Measurements from ENCODE around the gene SF3A2.
A peak's percentile ranks its signal among the peaks of the same experiment; 100 is the strongest.
"Not testable (repeated sequence)": the region's sequence is repeated elsewhere in the genome, so short reads cannot be mapped to it uniquely, and the experiment has no call there.

The SF3A2 gene, protein sequence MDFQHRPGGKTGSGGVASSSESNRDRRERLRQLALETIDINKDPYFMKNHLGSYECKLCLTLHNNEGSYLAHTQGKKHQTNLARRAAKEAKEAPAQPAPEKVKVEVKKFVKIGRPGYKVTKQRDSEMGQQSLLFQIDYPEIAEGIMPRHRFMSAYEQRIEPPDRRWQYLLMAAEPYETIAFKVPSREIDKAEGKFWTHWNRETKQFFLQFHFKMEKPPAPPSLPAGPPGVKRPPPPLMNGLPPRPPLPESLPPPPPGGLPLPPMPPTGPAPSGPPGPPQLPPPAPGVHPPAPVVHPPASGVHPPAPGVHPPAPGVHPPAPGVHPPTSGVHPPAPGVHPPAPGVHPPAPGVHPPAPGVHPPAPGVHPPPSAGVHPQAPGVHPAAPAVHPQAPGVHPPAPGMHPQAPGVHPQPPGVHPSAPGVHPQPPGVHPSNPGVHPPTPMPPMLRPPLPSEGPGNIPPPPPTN

GRCh38 chr19:2236314-2237050, at the start of gene SF3A2, which contains the start of gene PLEKHJ1:
SF3A2 (plus strand) TSS chr19:2236824; CDS start chr19:2243419, 6,595 bp downstream.
PLEKHJ1 (minus strand) TSS chr19:2236329; CDS start chr19:2236248, 81 bp downstream.
- peak; percentile 72 for DNase-seq (ENCODE audit: low read depth, low spot score)
- peak within 1 kb of the TSS; percentile 89 for H3K27ac ChIP-seq

DNA sequence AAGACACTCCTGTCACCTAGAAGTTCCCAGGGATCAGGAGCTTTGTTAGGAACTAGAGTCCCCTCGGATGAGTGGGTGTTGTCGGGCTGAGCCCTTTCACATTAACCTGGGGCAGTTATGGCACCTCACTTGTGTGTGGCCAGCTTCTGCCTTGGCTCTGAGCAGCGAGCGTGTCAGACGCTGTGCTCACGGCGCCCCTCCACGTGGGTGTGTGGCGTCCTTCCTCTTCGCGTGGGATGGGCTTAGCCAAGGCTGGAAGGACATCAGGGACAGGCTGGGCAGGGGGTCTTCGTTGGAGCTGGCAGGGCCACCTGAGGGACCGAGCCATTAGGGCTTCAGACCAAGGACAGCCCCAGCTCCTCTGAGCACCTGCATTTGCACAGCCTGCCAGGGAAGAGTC, 49.5 kb upstream of the SF3A2 start:
- DNase-seq (ENCODE audit: low read depth, low spot score), result no peak
- H3K27ac ChIP-seq, result no peak overlapping the region

DNA sequence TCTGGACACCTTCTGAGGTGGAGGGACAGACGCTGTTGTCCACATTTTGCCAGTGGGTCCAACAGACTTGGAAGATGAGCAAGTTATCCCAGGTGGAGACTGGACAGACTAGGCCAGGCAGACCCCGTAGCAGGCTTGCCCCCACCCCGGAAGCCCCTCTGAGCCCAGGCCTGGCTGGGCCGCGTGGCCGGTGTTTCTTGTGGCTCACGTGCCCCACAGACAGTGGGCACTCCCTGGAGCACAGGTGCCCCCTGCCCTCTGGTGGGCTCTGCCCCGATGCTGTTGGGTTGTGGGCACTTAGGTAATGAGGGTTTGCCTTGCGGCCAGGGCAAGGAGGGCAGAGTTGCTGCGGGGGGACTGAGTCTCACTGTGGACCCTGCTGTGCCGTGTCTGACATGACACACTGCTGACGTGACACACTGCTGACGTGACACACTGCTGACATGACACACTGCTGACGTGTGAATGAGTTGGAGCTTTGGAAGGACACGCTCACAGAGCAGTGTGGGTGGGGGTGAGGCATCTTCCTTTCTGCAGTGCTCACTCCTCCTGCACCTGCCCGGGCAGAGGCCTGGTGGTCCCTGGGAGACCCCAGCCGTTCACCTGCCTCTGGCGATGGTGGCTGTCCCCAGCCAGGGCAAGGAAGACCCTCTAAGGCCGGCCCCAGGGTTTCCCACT, 47.8 kb upstream of the SF3A2 start:
- H3K27ac ChIP-seq, result no peak overlapping the region
- no peak for DNase-seq (ENCODE audit: low read depth, low spot score)

GRCh38 chr19:2189880-2190279, 46.7 kb upstream of the SF3A2 start:
- H3K27ac ChIP-seq, result no peak overlapping the region
- no peak for DNase-seq (ENCODE audit: low read depth, low spot score)

DNA sequence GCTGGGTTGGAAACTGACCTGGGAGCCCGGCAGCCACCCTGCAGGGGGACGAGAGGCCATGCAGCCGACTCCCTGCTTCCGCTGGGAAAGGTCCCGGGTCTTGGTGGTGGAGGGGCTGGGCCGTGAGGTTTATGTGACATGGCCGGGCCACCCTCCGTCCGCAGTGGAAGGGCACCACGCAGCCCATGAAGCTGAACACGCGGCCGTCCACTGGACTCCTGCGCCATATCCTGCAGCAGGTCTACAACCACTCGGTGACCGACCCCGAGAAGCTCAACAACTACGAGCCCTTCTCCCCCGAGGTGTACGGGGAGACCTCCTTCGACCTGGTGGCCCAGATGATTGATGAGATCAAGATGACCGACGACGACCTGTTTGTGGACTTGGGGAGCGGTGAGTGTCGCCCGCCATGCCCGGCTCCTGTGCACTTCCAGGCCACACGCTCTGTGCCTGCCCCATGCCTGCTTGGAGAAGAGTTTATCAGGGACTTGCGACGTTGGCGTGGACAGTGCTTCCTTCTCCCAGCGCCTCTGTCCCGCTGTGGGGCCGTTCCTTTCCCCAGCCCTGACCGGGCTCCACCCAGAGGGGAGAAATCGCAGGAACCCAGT, 45.7 kb upstream of the SF3A2 start:
- DNase-seq (ENCODE audit: low read depth, low spot score), result no peak
- no peak overlapping the region for H3K27ac ChIP-seq

GRCh38 chr19:2191456-2192310, 44.9 kb upstream of the SF3A2 start:
- H3K27ac ChIP-seq, result no peak overlapping the region

GRCh38 chr19:2192862-2193261, 43.8 kb upstream of the SF3A2 start:
- DNase-seq (ENCODE audit: low read depth, low spot score), result no peak
- H3K27ac ChIP-seq, result no peak overlapping the region

More at GRCh38 chr19:2191456-2192310, 44.9 kb upstream of the SF3A2 start:
- no peak for DNase-seq (ENCODE audit: low read depth, low spot score)

DNA sequence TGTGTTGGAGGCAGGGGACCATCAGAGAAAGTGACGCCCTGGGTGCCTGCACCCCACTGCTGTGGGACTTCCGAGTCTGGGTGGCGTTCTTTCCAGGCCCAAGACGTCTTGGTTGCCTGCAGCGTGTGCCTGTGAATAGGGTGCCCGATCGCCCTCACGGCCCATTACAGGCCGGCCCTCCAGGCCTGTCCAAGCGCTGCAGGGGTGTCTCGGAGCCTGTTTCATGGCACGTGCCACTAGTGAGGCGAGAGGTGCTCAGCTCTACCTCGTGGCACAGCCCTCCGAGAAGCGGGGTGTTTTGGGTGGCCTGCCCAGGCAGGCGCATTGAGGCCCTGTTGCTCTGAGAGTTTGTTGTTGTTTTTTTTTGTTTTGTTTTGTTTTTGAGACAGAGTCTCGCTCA, 42.8 kb upstream of the SF3A2 start:
- DNase-seq (ENCODE audit: low read depth, low spot score), result no peak
- H3K27ac ChIP-seq, result no peak overlapping the region

DNA sequence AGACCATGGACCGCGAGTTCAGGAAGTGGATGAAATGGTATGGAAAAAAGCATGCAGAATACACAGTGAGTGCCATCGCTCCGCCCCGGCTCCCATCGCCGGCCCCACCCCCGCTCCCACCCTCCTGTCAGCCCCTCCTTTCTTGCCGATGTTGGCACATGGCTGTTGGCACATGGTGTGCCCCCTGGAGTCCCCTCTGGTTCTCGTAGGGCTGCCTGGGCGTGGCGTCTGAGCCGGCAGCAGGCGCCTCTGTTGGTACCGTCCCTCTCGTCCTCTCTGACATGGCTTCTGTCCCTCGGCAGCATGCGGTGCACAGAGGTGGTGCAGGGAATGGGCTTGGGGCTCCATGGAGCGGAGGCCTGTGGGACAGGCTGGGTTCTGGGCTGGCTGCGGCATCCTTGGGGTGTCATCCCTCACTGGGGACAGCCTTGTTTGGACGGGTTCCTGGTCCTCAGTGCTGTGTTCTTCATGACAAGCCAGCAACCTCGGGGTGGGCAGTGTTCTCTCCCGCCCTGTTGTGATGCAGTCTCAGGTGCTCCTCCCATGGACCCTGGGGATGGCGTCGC, 42.0 kb upstream of the SF3A2 start:
- no peak for DNase-seq (ENCODE audit: low read depth, low spot score)
- H3K27ac ChIP-seq, result no peak overlapping the region

DNA sequence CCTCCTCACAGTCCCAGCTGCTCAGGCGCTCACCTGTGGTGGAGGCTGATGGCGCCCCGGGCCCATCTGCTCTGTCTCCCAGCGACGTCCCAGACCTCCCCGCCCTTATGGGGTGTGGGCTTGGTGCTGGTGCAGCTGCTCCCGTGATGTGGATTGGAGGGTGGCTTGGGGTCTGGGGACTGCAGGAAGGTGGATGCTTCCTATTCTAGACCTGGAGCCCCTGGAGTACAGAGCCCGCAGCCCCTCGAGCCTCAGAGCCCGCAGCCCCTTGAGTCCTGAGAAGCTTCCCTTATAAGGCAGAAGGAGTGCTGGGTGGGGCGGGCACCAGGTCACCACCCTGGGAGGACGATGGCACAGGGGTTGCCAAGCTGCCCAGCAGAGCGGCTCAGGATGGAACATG, 41.3 kb upstream of the SF3A2 start:
- DNase-seq (ENCODE audit: low read depth, low spot score), result no peak

DNA sequence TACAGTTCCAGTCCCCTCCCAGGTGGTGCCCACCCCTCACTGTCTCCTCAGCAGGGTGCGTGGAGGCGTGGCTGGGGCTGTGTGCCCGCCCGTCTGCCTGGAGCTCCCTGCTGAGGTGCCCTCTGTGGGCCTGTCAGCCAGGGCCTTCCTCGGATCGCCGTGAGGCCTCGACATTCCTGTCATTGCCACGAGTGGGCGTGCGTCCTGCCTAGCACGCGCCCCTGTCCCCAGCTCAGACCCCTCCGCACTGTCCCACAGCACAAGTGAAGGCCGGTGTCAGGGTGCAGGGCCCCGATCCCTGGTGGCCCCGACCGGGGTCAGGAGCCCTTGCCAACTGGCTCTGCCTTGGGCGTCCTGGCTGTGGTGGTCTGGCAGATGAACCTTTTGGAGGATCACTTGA, 40.7 kb upstream of the SF3A2 start:
- no peak overlapping the region for H3K27ac ChIP-seq
- no peak for DNase-seq (ENCODE audit: low read depth, low spot score)

More for the DNA sequence above, 41.3 kb upstream of the SF3A2 start:
- H3K27ac ChIP-seq, result no peak overlapping the region

GRCh38 chr19:2197270-2197669, 39.4 kb upstream of the SF3A2 start:
- H3K27ac ChIP-seq, result no peak overlapping the region
- DNase-seq (ENCODE audit: low read depth, low spot score), result no peak

DNA sequence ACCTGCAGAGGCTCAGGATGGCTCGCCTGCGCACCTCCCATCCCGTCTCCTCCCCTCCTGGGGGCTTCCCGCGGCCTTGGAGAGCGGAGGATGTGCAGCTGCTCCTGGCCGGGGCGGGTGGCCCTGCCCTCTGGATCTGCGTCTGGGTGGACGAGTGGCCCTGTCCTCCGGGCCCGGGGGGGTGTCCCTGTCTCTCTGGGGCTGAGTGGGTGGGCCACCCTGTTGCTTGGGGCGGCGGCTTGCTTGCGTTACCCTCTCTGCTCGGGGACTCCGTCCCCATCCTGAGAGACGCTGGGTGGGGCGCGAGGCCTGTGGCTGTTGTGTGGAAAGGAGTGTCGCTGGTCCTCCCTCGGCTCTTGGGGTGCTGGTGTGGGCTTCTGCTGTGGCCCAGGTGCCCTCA, 38.3 kb upstream of the SF3A2 start:
- DNase-seq (ENCODE audit: low read depth, low spot score), result no peak

GRCh38 chr19:2199215-2199614, 37.4 kb upstream of the SF3A2 start:
- no peak overlapping the region for H3K27ac ChIP-seq
- no peak for DNase-seq (ENCODE audit: low read depth, low spot score)

More for the DNA sequence above, 38.3 kb upstream of the SF3A2 start:
- H3K27ac ChIP-seq, result no peak overlapping the region

DNA sequence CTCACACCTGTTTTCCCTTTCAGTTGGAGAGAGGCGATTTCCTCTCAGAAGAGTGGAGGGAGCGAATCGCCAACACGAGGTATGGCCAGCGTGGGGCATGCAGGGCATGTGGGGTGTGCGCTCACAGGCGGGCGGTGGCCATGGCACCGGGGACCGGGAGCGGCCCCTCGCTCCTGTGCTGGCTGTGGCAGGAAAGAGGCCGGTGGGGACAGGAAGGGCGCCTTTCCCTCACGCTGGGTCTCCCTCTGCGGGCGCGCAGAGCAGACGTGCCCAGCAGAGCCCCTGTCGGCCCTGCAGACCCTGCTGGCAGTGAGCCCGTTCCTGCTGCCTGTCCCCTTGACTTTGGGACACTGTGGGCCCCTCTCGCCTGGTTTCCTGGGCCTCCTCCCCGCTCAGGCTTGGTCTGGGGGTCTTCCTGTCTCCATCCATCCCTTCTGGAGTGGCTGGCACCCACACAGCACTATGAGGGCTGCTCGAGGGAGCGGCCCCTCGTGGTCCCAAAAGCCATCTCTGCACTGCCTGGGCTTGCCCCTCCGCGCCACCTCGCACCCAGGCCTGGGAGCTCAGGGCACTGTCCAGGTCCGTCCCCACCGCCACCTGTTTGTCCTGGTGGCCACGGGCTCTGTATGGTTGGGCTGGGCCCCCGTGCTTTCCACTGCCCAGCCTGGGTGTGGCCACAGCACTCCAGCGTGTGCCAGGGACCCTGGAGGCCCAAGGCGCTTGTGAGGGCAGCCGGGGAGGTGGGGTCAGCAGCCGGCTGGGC, 36.6 kb upstream of the SF3A2 start:
- H3K27ac ChIP-seq, result no peak overlapping the region

GRCh38 chr19:2200624-2201294, 35.9 kb upstream of the SF3A2 start:
- not testable (repeated sequence) for DNase-seq (ENCODE audit: low read depth, low spot score); H3K27ac ChIP-seq

More for the DNA sequence above, 36.6 kb upstream of the SF3A2 start:
- no peak for DNase-seq (ENCODE audit: low read depth, low spot score)

DNA sequence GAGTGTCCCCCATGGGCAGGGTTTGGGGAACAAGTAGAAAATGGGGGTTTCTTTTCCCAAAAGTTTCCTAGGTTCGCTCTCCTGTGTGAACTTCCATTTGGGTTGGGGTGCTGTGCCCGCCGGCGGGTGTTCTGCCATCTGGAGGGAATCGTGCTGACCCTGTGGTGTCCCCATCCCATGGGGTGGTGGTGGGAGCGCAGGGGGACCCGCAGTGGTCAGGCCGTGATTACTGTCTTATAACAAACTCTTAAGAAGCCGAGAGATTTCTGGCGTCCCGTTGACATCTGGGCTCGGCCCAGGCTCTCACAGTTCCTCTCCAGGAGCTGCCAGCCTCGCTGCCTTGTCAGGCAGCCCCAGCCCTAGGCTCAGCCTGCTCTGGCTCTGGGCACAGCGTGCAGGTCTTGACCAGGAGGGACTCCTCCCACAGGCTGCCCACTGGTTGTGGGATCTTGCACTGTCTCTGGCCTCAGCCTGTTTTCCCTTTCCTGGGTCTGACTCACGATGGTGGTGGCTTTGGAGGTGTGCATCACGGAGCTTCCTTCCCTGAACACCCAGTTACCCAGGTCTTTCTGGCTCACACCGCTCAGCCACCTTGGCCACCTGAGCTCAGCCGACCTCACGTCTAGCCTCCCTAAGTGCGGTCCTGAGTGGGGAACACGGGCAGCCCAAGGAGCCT, 35.0 kb upstream of the SF3A2 start:
- DNase-seq (ENCODE audit: low read depth, low spot score), result no peak
- H3K27ac ChIP-seq, result no peak overlapping the region

Data from epithelial cell of prostate (primary cell).